ENCODE results near the gene ABCB6.

ABCB6 gene

DNA sequence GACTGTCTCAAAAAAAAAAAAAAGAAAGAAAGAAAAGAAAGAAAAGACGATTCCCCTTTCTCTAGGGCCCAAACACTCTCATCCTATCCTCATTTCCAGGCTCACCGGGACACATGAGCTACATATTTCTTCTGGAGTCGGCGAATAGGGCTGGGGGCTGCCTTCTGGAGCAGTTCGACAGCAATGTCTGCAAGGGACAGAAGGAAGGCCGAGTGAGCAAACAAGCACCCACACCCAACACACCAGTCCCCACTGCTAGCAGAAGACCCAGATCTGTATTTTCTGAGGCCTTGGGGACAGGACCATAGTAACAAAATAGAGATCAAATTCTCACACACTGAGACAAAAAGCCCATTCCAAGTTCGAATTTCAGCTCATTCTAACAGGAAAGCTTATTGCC lies 43.3 kb downstream of the ABCB6 start:
- H3K4me2 ChIP-seq (ENCODE audit: low read length) = peak overlapping the region; percentile 99
- H3K4me1 ChIP-seq = peaks cover 12% of the 10 kb centered on the region
- H3K9ac ChIP-seq = no peak overlapping the region
- peak overlapping the region; percentile 99 for H3K27ac ChIP-seq
- no peaks in the 10 kb centered on the region for H3K9me3 ChIP-seq (ENCODE audit: control insufficient read depth, low read length)
- H2AFZ ChIP-seq = no peak overlapping the region
- peaks cover 8% of the 10 kb centered on the region for H3K79me2 ChIP-seq
- H3K36me3 ChIP-seq (ENCODE audit: control insufficient read depth, insufficient read depth, low read length) = no peaks in the 10 kb centered on the region
- no peaks in the 10 kb centered on the region for H3K27me3 ChIP-seq (ENCODE audit: control insufficient read depth, insufficient read depth, low read length)
- H3K4me3 ChIP-seq (ENCODE audit: low read depth, low read length) = peak overlapping the region; percentile 95
- TF ChIP-seq CTCF (IDR thresholded peaks at IDR 0.05) = no peak

GRCh38 chr2:219174801-219175200 lies 44.0 kb downstream of the ABCB6 start:
- Histone ChIP-seq H3K79me2 (peaks cover 8% of the 10 kb centered on the region), H3K4me2 (ENCODE audit: low read length) (no peak overlapping the region), H2AFZ (no peak overlapping the region), H3K4me3 (ENCODE audit: low read depth, low read length) (no peak overlapping the region), H3K27ac (no peak overlapping the region), H3K9me3 (ENCODE audit: control insufficient read depth, low read length) (no peaks in the 10 kb centered on the region), H3K36me3 (ENCODE audit: control insufficient read depth, insufficient read depth, low read length) (no peaks in the 10 kb centered on the region), H3K4me1 (peaks cover 12% of the 10 kb centered on the region), H3K27me3 (ENCODE audit: control insufficient read depth, insufficient read depth, low read length) (no peaks in the 10 kb centered on the region), H3K9ac (no peak overlapping the region)
- no peak for TF ChIP-seq CTCF (IDR thresholded peaks at IDR 0.05)

DNA sequence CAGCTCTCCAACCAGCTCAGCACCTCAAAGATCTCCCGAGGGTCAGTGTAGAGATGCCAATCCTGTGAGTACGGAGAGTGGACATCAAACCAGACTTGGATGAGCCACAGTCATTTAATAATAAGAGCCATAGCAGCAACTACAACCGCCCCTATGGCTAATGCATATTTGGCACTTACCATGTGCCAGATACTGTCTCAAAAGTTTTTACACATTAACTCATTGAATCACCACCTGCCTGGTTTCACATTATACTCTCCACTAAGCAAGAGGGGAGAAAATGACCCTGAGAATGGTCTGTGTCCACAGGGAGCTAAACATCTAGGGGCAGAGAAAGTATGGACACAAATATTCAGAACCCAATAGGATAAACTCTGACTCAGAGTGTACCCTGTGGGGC lies 44.6 kb downstream of the ABCB6 start:
- no peak overlapping the region for H3K4me2 ChIP-seq (ENCODE audit: low read length)
- no peak overlapping the region for H2AFZ ChIP-seq
- no peak overlapping the region for H3K27ac ChIP-seq
- no peaks in the 10 kb centered on the region for H3K27me3 ChIP-seq (ENCODE audit: control insufficient read depth, insufficient read depth, low read length)
- no peaks in the 10 kb centered on the region for H3K9me3 ChIP-seq (ENCODE audit: control insufficient read depth, low read length)
- no peak overlapping the region for H3K9ac ChIP-seq
- H3K79me2 ChIP-seq = peaks cover 5% of the 10 kb centered on the region
- H3K4me1 ChIP-seq = peaks cover 6% of the 10 kb centered on the region
- H3K4me3 ChIP-seq (ENCODE audit: low read depth, low read length) = no peak overlapping the region
- no peaks in the 10 kb centered on the region for H3K36me3 ChIP-seq (ENCODE audit: control insufficient read depth, insufficient read depth, low read length)
- TF ChIP-seq CTCF (IDR thresholded peaks at IDR 0.05) = no peak

DNA sequence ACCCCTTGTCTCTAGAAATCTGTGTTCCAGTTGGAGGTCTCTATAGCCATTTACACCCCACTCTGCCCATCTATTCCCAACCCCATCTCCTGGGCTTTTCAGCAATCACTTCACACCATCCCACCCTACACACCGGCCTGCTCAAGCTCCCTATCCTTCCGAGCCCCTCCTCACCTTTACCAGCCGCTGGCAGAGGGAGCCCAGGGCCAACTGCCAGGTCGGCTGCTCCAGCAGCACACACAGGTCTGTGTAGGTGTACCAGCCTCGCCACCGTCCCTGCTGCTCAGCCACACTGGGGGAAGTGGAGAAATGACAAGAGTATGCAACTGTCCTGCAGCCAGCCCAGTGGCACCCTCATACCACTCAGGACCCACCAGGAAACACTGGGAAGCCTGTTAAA lies 45.6 kb downstream of the ABCB6 start:
- Histone ChIP-seq H3K4me3 (ENCODE audit: low read depth, low read length) (no peak overlapping the region), H3K4me2 (ENCODE audit: low read length) (no peak overlapping the region), H3K4me1 (peaks cover 3% of the 10 kb centered on the region), H3K27ac (no peak overlapping the region), H3K9ac (no peak overlapping the region), H3K27me3 (ENCODE audit: control insufficient read depth, insufficient read depth, low read length) (no peaks in the 10 kb centered on the region), H3K36me3 (ENCODE audit: control insufficient read depth, insufficient read depth, low read length) (no peaks in the 10 kb centered on the region), H2AFZ (no peak overlapping the region), H3K9me3 (ENCODE audit: control insufficient read depth, low read length) (no peaks in the 10 kb centered on the region), H3K79me2 (no peaks in the 10 kb centered on the region)
- TF ChIP-seq CTCF (IDR thresholded peaks at IDR 0.05) = no peak

- H2AFZ ChIP-seq = no peak overlapping the region
- no peaks in the 10 kb centered on the region for H3K36me3 ChIP-seq (ENCODE audit: control insufficient read depth, insufficient read depth, low read length)
- H3K4me1 ChIP-seq = peaks cover 3% of the 10 kb centered on the region
- H3K9me3 ChIP-seq (ENCODE audit: control insufficient read depth, low read length) = no peaks in the 10 kb centered on the region
- no peak overlapping the region for H3K4me2 ChIP-seq (ENCODE audit: low read length)
- H3K79me2 ChIP-seq = no peaks in the 10 kb centered on the region
- no peak overlapping the region for H3K27ac ChIP-seq
- H3K27me3 ChIP-seq (ENCODE audit: control insufficient read depth, insufficient read depth, low read length) = no peaks in the 10 kb centered on the region
- no peak overlapping the region for H3K9ac ChIP-seq
- no peak for TF ChIP-seq CTCF (IDR thresholded peaks at IDR 0.05)
- no peak overlapping the region for H3K4me3 ChIP-seq (ENCODE audit: low read depth, low read length)
Observed at GRCh38 chr2:219172231-219173154, 46.3 kb downstream of the ABCB6 start.
